ENCODE results near the gene GARIN5B. TPM values are rescaled to one million over a fixed set of nuclear protein-coding genes. Genes with fewer than 3 reads are reported as not detected.

The GARIN5B gene
- total and polyA plus RNA-seq, 2 of the 13 experiments (the other 11 are each of a cell fraction or from before 2014, with no cell fraction given) = not detected

DNA sequence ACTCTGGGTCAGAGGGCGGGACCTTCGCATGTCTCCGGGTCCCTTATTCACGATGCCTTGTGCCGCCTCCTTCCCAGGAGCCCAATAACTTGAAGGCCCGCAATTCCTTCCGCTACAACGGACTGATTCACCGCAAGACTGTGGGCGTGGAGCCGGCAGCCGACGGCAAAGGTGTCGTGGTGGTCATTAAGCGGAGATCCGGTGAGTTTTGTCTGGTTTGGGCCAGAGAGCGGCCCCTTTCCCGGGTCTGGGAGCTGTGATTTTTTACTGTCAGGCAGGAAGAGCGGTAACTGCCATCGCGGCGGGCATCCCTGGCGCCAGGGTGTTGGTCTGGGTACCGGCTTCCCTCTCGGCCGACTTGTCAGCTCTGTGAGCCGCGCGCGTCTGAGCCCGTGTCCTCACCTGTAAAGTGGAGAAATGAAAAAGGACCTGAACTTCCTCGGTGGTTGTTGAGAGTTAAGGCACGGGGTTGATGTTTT lies 23.5 kb upstream of the GARIN5B start (continued):
- TF ChIP-seq MXD3 (CRISPR knock-in tag; IDR thresholded peaks at IDR 0.05) (no peak), AGO2 (optimal IDR thresholded peaks at IDR 0.05; ENCODE audit: low read depth, low read length) (peak; percentile 26), FOXK2 (IDR thresholded peaks at IDR 0.05) (no peak), ZNF572 (CRISPR knock-in tag; IDR thresholded peaks at IDR 0.05) (no peak), IKZF1 (IDR thresholded peaks at IDR 0.05) (no peak), RFX5 (IDR thresholded peaks at IDR 0.05; ENCODE audit: low read depth, low read length) (no peak), BORCS8-MEF2B (CRISPR knock-in tag; IDR thresholded peaks at IDR 0.05) (no peak), NR3C1 (CRISPR knock-in tag; IDR thresholded peaks at IDR 0.05) (no peak), THAP11 (CRISPR knock-in tag; IDR thresholded peaks at IDR 0.05) (no peak), CHCHD3 (CRISPR knock-in tag; IDR thresholded peaks at IDR 0.05) (no peak), ZNF770 (CRISPR knock-in tag; IDR thresholded peaks at IDR 0.05) (no peak), ZNF432 (CRISPR knock-in tag; IDR thresholded peaks at IDR 0.05; ENCODE audit: borderline replicate concordance) (no peak), ZNF274 (CRISPR knock-in tag; IDR thresholded peaks at IDR 0.05) (0 out of 2 replicates have a peak, but pooled peaks have one; percentile 5), ZBTB49 (CRISPR knock-in tag; IDR thresholded peaks at IDR 0.05; ENCODE audit: borderline replicate concordance) (no peak), PITX1 (CRISPR knock-in tag; IDR thresholded peaks at IDR 0.05) (0 out of 2 replicates have a peak, but pooled peaks have one; percentile 17), SNRNP70 (IDR thresholded peaks at IDR 0.05; ENCODE audit: low read depth, low read length) (no peak), ZSCAN20 (CRISPR knock-in tag; IDR thresholded peaks at IDR 0.05; ENCODE audit: borderline replicate concordance) (no peak)
- TF ChIP-seq, protein P1, sequence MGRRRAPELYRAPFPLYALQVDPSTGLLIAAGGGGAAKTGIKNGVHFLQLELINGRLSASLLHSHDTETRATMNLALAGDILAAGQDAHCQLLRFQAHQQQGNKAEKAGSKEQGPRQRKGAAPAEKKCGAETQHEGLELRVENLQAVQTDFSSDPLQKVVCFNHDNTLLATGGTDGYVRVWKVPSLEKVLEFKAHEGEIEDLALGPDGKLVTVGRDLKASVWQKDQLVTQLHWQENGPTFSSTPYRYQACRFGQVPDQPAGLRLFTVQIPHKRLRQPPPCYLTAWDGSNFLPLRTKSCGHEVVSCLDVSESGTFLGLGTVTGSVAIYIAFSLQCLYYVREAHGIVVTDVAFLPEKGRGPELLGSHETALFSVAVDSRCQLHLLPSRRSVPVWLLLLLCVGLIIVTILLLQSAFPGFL (CRISPR knock-in tag; IDR thresholded peaks at IDR 0.05) = no peak
- TF ChIP-seq, protein P2, sequence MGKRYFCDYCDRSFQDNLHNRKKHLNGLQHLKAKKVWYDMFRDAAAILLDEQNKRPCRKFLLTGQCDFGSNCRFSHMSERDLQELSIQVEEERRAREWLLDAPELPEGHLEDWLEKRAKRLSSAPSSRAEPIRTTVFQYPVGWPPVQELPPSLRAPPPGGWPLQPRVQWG (CRISPR knock-in tag; IDR thresholded peaks at IDR 0.05; ENCODE audit: borderline replicate concordance, low read depth) = no peak
- TF ChIP-seq, protein P3, sequence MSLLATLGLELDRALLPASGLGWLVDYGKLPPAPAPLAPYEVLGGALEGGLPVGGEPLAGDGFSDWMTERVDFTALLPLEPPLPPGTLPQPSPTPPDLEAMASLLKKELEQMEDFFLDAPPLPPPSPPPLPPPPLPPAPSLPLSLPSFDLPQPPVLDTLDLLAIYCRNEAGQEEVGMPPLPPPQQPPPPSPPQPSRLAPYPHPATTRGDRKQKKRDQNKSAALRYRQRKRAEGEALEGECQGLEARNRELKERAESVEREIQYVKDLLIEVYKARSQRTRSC (CRISPR knock-in tag; IDR thresholded peaks at IDR 0.05; ENCODE audit: low read depth) = 0 out of 2 replicates have a peak, but pooled peaks have one; percentile 16
